Heart left ventricle (tissue), 13 donors: ENCODE results near the gene MICAL3.
"Not testable (repeated sequence)": the region's sequence is repeated elsewhere in the genome, so short reads cannot be mapped to it uniquely, and the experiment has no call there.

ENCODE experiments used
- POLR2A ChIP-seq, 2 donors: fragments of 450-650 bp; IDR thresholded peaks; one replicate each; pipeline ENCODE4 v1.6.1; 2017; ENCODE audit warnings: antibody characterized with exemption in 2 of 2, mild to moderate bottlenecking in 2 of 2, moderate library complexity in 2 of 2
- TF ChIP-seq, protein P1 (sequence below), 12 donors: fragments of 200-600 bp; sonication (generic) in 4 of 12; IDR thresholded peaks; one replicate each; pipeline versions ENCODE4 v1.5.0 to v1.8.0; 2018 to 2022; ENCODE audit warnings: antibody characterized with exemption in 12 of 12, mild to moderate bottlenecking in 5 of 12
- donor health status: ischemic (EF 13 %, LVEDD 7.1; RV severe dilation, severe dysfunction).
- donor health status: DM: no; HTN: yes; CAD: no.
- donor health status: DM: no; HTN: no; CAD: no.
- donor health status: ischemic (EF 25% LVEDD 6.9; RV normal size, moderate dysfunction).
- donor health status: ischemic (EF 25% LVEDD 5.7; RV mildly dilated, moderate dysfunction).
- donor health status: ischemic (EF 35%, LVEDD 5.7; RV mildly dilated, moderate dysfunction).
- donor health status: nonischemic (EF 11% LVEDD 7.7; RV severe dilation, severe dysfunction).
- donor health status: DM: yes; HTN: yes; CAD: no.
- donor health status: PGD.
- donor health status: ischemic (EF 29% LVEDD 5.4; RV normal size, mild dysfunction).
- donor health status: nonischemic (EF 23%, LVEDD 6.1; RV moderate dilation, normal function).

DNA sequence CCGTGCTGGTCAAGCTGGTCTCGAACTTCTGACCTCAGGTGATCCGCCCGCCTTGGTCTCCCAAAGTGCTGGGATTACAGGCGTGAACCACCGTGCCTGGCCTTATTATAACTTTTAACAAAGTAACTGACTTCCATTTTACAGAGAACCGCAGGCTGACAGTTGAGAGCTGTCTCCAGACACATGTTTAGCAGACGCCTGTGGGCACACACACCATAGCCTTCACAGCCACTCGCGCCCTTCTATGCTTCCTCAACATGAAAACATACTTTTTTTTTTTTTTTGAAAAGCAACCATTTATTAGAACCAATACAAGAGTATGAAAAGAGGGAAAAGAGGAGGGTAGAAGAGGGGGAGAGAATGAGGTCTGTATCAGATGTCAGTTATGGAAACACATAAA lies 260.9 kb downstream of the MICAL3 start:
- TF ChIP-seq, protein P1, sequence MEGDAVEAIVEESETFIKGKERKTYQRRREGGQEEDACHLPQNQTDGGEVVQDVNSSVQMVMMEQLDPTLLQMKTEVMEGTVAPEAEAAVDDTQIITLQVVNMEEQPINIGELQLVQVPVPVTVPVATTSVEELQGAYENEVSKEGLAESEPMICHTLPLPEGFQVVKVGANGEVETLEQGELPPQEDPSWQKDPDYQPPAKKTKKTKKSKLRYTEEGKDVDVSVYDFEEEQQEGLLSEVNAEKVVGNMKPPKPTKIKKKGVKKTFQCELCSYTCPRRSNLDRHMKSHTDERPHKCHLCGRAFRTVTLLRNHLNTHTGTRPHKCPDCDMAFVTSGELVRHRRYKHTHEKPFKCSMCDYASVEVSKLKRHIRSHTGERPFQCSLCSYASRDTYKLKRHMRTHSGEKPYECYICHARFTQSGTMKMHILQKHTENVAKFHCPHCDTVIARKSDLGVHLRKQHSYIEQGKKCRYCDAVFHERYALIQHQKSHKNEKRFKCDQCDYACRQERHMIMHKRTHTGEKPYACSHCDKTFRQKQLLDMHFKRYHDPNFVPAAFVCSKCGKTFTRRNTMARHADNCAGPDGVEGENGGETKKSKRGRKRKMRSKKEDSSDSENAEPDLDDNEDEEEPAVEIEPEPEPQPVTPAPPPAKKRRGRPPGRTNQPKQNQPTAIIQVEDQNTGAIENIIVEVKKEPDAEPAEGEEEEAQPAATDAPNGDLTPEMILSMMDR (IDR thresholded peaks at IDR 0.05), result not testable (repeated sequence)
- not testable (repeated sequence) for TF ChIP-seq POLR2A (IDR thresholded peaks at IDR 0.05)
